GM15510 (cell line): ENCODE results near the gene KCNC4.

Experiments used
- POLR2A ChIP-seq: IDR thresholded peaks from 3 replicates; pipeline ENCODE4 v1.6.1; 2011; ENCODE audit warnings: borderline replicate concordance; ENCODE audit not compliant: insufficient read length; ENCODE audit errors: extremely low read depth

The KCNC4 gene

GRCh38 chr1:110200190-110200589 lies 9.9 kb upstream of the KCNC4 start:
- no peak for TF ChIP-seq POLR2A

- TF ChIP-seq POLR2A: no peak
Measured at GRCh38 chr1:110200666-110201065, 9.4 kb upstream of the KCNC4 start.

GRCh38 chr1:110201157-110201825 lies 8.8 kb upstream of the KCNC4 start:
- no peak for TF ChIP-seq POLR2A

GRCh38 chr1:110203021-110203661 lies 7.0 kb upstream of the KCNC4 start:
- TF ChIP-seq POLR2A: no peak

GRCh38 chr1:110205156-110205555 lies 5.0 kb upstream of the KCNC4 start:
- no peak for TF ChIP-seq POLR2A

- no peak for TF ChIP-seq POLR2A
Measured at GRCh38 chr1:110205591-110206155, 4.4 kb upstream of the KCNC4 start.

- TF ChIP-seq POLR2A: no peak
Measured at GRCh38 chr1:110206261-110206920, 3.7 kb upstream of the KCNC4 start.

- TF ChIP-seq POLR2A: no peak
Measured at GRCh38 chr1:110207831-110208230, 2.3 kb upstream of the KCNC4 start.

- no peak for TF ChIP-seq POLR2A
Measured at GRCh38 chr1:110208916-110209645, 1.0 kb upstream of the KCNC4 start.

GRCh38 chr1:110210604-110211495 lies 736 bp downstream of the KCNC4 start:
- TF ChIP-seq POLR2A: no peak

- no peak for TF ChIP-seq POLR2A
Measured at GRCh38 chr1:110211496-110212168, 1.5 kb downstream of the KCNC4 start.

GRCh38 chr1:110212169-110213142 lies 2.3 kb downstream of the KCNC4 start:
- TF ChIP-seq POLR2A: no peak
